SU-DHL-6 (cell line): ENCODE results near the gene TFB1M.

Experiments
- H2AFZ ChIP-seq: fragments of 200-600 bp; sonication (generic); 2 replicates; pipeline ENCODE4 v1.6.1; 2014; ENCODE audit warnings: low read depth, mild to moderate bottlenecking, moderate library complexity, mixed read lengths, antibody characterized with exemption, low read length; ENCODE audit not compliant: severe bottlenecking
- H3F3A ChIP-seq: fragments of 200-600 bp; shearing (Covaris generic); 2 replicates; pipeline ENCODE4 v1.6.0; 2016; ENCODE audit warnings: antibody characterized with exemption, mild to moderate bottlenecking; ENCODE audit not compliant: insufficient read depth
- H3K27ac ChIP-seq: fragments of 200-600 bp; sonication (generic); 2 replicates; pipeline ENCODE4 v1.5.1; 2016; ENCODE audit warnings: low read depth, mild to moderate bottlenecking, low read length, moderate library complexity, mixed read lengths
- H3K27me3 ChIP-seq: fragments of 200-600 bp; sonication (generic), shearing (Covaris generic); 2 replicates; pipeline ENCODE4 v1.6.0; 2014; ENCODE audit warnings: mild to moderate bottlenecking, low read length
- H3K36me3 ChIP-seq: fragments of 200-600 bp; sonication (generic); 2 replicates; pipeline ENCODE4 v1.6.1; 2014; ENCODE audit warnings: mild to moderate bottlenecking, low read length, mixed read lengths
- H3K4me2 ChIP-seq: fragments of 300-600, 200-600 bp; shearing (Covaris generic), sonication (generic); 2 replicates; pipeline ENCODE4 v1.6.0; 2014; ENCODE audit warnings: low read length, low read depth, mild to moderate bottlenecking; ENCODE audit not compliant: poor library complexity, severe bottlenecking
- H3K4me3 ChIP-seq: fragments of 200-600 bp; sonication (generic); 2 replicates; pipeline ENCODE4 v1.5.1; 2014; ENCODE audit warnings: antibody characterized with exemption, low read length, mild to moderate bottlenecking, mixed read lengths; ENCODE audit not compliant: insufficient read depth, poor library complexity, severe bottlenecking
- H3K79me2 ChIP-seq: fragments of 200-600 bp; sonication (generic); 2 replicates; pipeline ENCODE4 v1.6.1; 2014; ENCODE audit warnings: mild to moderate bottlenecking, low read length, moderate library complexity; ENCODE audit not compliant: insufficient read depth
- H3K9ac ChIP-seq: fragments of 200-600 bp; sonication (generic); 2 replicates; pipeline ENCODE4 v1.7.0; 2014; ENCODE audit warnings: mild to moderate bottlenecking, low read length
- H3K9me2 ChIP-seq: fragments of 200-600 bp; sonication (generic); replicated peaks from 2 replicates; pipeline ENCODE4 v1.6.1; 2014; ENCODE audit warnings: low read length; ENCODE audit not compliant: insufficient read depth
- H3K9me3 ChIP-seq: fragments of 200-600 bp; sonication (generic); 2 replicates; pipeline ENCODE4 v1.6.1; 2014; ENCODE audit warnings: low read length, mixed read lengths; ENCODE audit not compliant: insufficient read depth
- H4K20me1 ChIP-seq: fragments of 200-600 bp; sonication (generic); 2 replicates; pipeline ENCODE4 v1.6.1; 2014; ENCODE audit warnings: low read depth, mild to moderate bottlenecking, antibody characterized with exemption, low read length, moderate library complexity, mixed read lengths
- CTCF ChIP-seq: fragments of 200-600 bp; sonication (generic); IDR thresholded peaks from one replicate; pipeline ENCODE4 v1.5.1; 2017; ENCODE audit warnings: antibody characterized with exemption, mild to moderate bottlenecking, low read length, moderate library complexity; ENCODE audit not compliant: insufficient read depth, poor library complexity, severe bottlenecking
- EZH2phosphoT487 ChIP-seq: fragments of 200-600 bp; sonication (generic), shearing (Covaris generic); conservative IDR thresholded peaks from 2 replicates; pipeline ENCODE4 v1.6.1; 2018; ENCODE audit warnings: mild to moderate bottlenecking, antibody characterized with exemption, low read length, moderate library complexity, mixed read lengths

The TFB1M gene

GRCh38 chr6:155352811-155353210 is 38.5 kb upstream of the TFB1M start:
- peak overlapping the region; percentile 75 for H3K27ac ChIP-seq
- H3K4me2 ChIP-seq, result no peak overlapping the region
- H3K9me2 ChIP-seq, result no peaks in the 10 kb centered on the region
- no peaks in the 10 kb centered on the region for H3K27me3 ChIP-seq
- H2AFZ ChIP-seq, result peak overlapping the region; percentile 28
- H3K9ac ChIP-seq, result no peak overlapping the region
- H3F3A ChIP-seq, result no peaks in the 10 kb centered on the region
- no peaks in the 10 kb centered on the region for H3K79me2 ChIP-seq
- TF ChIP-seq EZH2phosphoT487 (no peak), CTCF (no peak)
- no peaks in the 10 kb centered on the region for H4K20me1 ChIP-seq
- H3K36me3 ChIP-seq, result peaks cover 19% of the 10 kb centered on the region
- H3K4me3 ChIP-seq, result no peak overlapping the region
- H3K9me3 ChIP-seq, result peaks cover 18% of the 10 kb centered on the region; the same call in 1 of the 2 replicates

GRCh38 chr6:155352130-155352420 is 37.8 kb upstream of the TFB1M start:
- H3K9me2 ChIP-seq, result no peaks in the 10 kb centered on the region
- no peaks in the 10 kb centered on the region for H3F3A ChIP-seq
- H4K20me1 ChIP-seq, result no peaks in the 10 kb centered on the region
- H3K79me2 ChIP-seq, result no peaks in the 10 kb centered on the region
- H3K9me3 ChIP-seq, result peaks cover 18% of the 10 kb centered on the region; the same call in 1 of the 2 replicates
- TF ChIP-seq EZH2phosphoT487 (no peak), CTCF (no peak)
- peaks cover 19% of the 10 kb centered on the region for H3K36me3 ChIP-seq
- H3K4me3 ChIP-seq, result no peak overlapping the region
- H3K27me3 ChIP-seq, result no peaks in the 10 kb centered on the region
- H3K4me2 ChIP-seq, result no peak overlapping the region
- no peak overlapping the region for H2AFZ ChIP-seq
- no peak overlapping the region for H3K9ac ChIP-seq
- peak overlapping the region; percentile 75; the same call in 1 of the 2 replicates for H3K27ac ChIP-seq

GRCh38 chr6:155351273-155352129 is 37.2 kb upstream of the TFB1M start:
- H3K27ac ChIP-seq, result peak overlapping the region; percentile 75
- peaks cover 18% of the 10 kb centered on the region; the same call in 1 of the 2 replicates for H3K9me3 ChIP-seq
- H3K27me3 ChIP-seq, result no peaks in the 10 kb centered on the region
- H3K4me3 ChIP-seq, result peak overlapping the region; percentile 22
- peak overlapping the region; percentile 63 for H3K4me2 ChIP-seq
- H3F3A ChIP-seq, result no peaks in the 10 kb centered on the region
- no peaks in the 10 kb centered on the region for H3K79me2 ChIP-seq
- peaks cover 19% of the 10 kb centered on the region for H3K36me3 ChIP-seq
- TF ChIP-seq CTCF (no peak), EZH2phosphoT487 (no peak)
- H4K20me1 ChIP-seq, result no peaks in the 10 kb centered on the region
- no peak overlapping the region for H2AFZ ChIP-seq
- no peaks in the 10 kb centered on the region for H3K9me2 ChIP-seq
- H3K9ac ChIP-seq, result no peak overlapping the region; the same call in 1 of the 2 replicates
